IMR-90 (cell line): ENCODE data around the gene CAMK2D. TPM values are rescaled to one million over a fixed set of nuclear protein-coding genes. Genes with fewer than 3 reads are reported as not detected.

Source experiments
- ATAC-seq: fragments of 200-7000 bp; cut with Tn5 transposase; 2 replicates; pipeline ENCODE4 v1.9.1; 2020; ENCODE audit warnings: low read depth, mild to moderate bottlenecking, moderate library complexity
- BruUV-seq: library from RNA; stranded (reverse); fragments of 400-500 nt; replicated peaks from 2 replicates; lab custom pipeline; 2021; lab: Mats Ljungman, UMichigan
- CTCF ChIA-PET: fragments of 300-600 bp; formaldehyde crosslinking; extraction: SDS; loops from one replicate; lab custom pipeline; 2021; ENCODE audit warnings: antibody characterized with exemption; lab: Yijun Ruan, JAX
- POLR2A ChIA-PET: fragments of 300-600 bp; sonication (Branson Sonifier 250); formaldehyde crosslinking; loops from one replicate; lab custom pipeline; 2022; ENCODE audit warnings: antibody characterized with exemption; ENCODE audit not compliant: unreplicated experiment; lab: Charles Lee
- DNase-seq: peaks from one replicate; pipeline ENCODE4 v3.0.0; 2013
- H2AFZ ChIP-seq: replicated peaks from 2 replicates; pipeline ENCODE3; 2013; ENCODE audit warnings: low read length, mild to moderate bottlenecking; ENCODE audit not compliant: poor library complexity
- H2AK5ac ChIP-seq: 2 replicates; pipeline ENCODE4 v1.6.1; 2013; ENCODE audit warnings: low read depth, low read length, inconsistent platforms
- H2AK9ac ChIP-seq: replicated peaks from 2 replicates; pipeline ENCODE3; 2013; ENCODE audit warnings: mild to moderate bottlenecking, low read depth, low read length, moderate library complexity; ENCODE audit not compliant: poor library complexity
- H2BK120ac ChIP-seq: 2 replicates; pipeline ENCODE4 v1.6.1; 2013; ENCODE audit warnings: low read depth, low read length, inconsistent platforms
- H2BK15ac ChIP-seq: 3 replicates; pipeline ENCODE4 v1.6.1; 2013; ENCODE audit warnings: low read depth, low read length, inconsistent platforms
- H2BK20ac ChIP-seq: 2 replicates; pipeline ENCODE4 v1.6.1; 2013; ENCODE audit warnings: low read depth, mild to moderate bottlenecking, inconsistent platforms, low read length, moderate library complexity
- H2BK5ac ChIP-seq: 2 replicates; pipeline ENCODE4 v1.6.1; 2013; ENCODE audit warnings: mild to moderate bottlenecking, low read depth, low read length, inconsistent platforms; ENCODE audit not compliant: poor library complexity, severe bottlenecking
- H3K14ac ChIP-seq: replicated peaks from 2 replicates; pipeline ENCODE4 v1.6.1; 2013; ENCODE audit warnings: low read depth, low read length, inconsistent platforms
- H3K18ac ChIP-seq: 2 replicates; pipeline ENCODE4 v1.6.1; 2013; ENCODE audit warnings: low read depth, low read length, control low read depth
- H3K23ac ChIP-seq: 2 replicates; pipeline ENCODE4 v1.6.1; 2013; ENCODE audit warnings: low read depth, low read length, inconsistent platforms
- H3K27ac ChIP-seq: 2 replicates; pipeline ENCODE4 v1.5.1; 2013; ENCODE audit warnings: mild to moderate bottlenecking, control low read depth, low read length; ENCODE audit not compliant: insufficient read depth
- H3K27me3 ChIP-seq: 2 replicates; pipeline ENCODE4 v1.6.1; 2013; ENCODE audit warnings: low read length; ENCODE audit not compliant: control insufficient read depth, insufficient read depth
- H3K36me3 ChIP-seq: 2 replicates; pipeline ENCODE4 v1.6.1; 2013; ENCODE audit warnings: low read length, mixed read lengths; ENCODE audit not compliant: control insufficient read depth, insufficient read depth
- H3K4ac ChIP-seq: 2 replicates; pipeline ENCODE4 v1.6.1; 2013; ENCODE audit warnings: low read depth, low read length, inconsistent platforms
- H3K4me1 ChIP-seq: 2 replicates; pipeline ENCODE4 v1.6.1; 2013; ENCODE audit warnings: low read length, mixed read lengths; ENCODE audit not compliant: control insufficient read depth, insufficient read depth
- H3K4me2 ChIP-seq: 2 replicates; pipeline ENCODE4 v1.6.1; 2013; ENCODE audit warnings: low read depth, mild to moderate bottlenecking, control low read depth, low read length, moderate library complexity
- H3K4me3 ChIP-seq: 2 replicates; pipeline ENCODE4 v1.5.1; 2013; ENCODE audit warnings: low read depth, mild to moderate bottlenecking, control low read depth, low read length, moderate library complexity; ENCODE audit not compliant: insufficient read depth
- H3K56ac ChIP-seq: 2 replicates; pipeline ENCODE4 v1.6.1; 2013; ENCODE audit warnings: low read length, inconsistent platforms; ENCODE audit not compliant: insufficient read depth; ENCODE audit errors: extremely low read depth
- H3K79me1 ChIP-seq, 2 experiments: 2 replicates each; pipeline ENCODE4 v1.6.1; 2013; ENCODE audit warnings: low read length in 2 of 2, inconsistent platforms in 1 of 2, low read depth in 1 of 2
- H3K9ac ChIP-seq: 2 replicates; pipeline ENCODE4 v1.6.1; 2013; ENCODE audit warnings: low read depth, low read length, control low read depth
- H3K9me1 ChIP-seq: 2 replicates; pipeline ENCODE4 v1.6.1; 2013; ENCODE audit warnings: low read length, inconsistent platforms; ENCODE audit not compliant: insufficient read depth
- H3K9me3 ChIP-seq: 2 replicates; pipeline ENCODE4 v1.6.1; 2013; ENCODE audit warnings: low read length; ENCODE audit not compliant: control insufficient read depth, insufficient read depth
- H4K20me1 ChIP-seq: 2 replicates; pipeline ENCODE4 v1.6.1; 2013; ENCODE audit warnings: low read length, inconsistent platforms; ENCODE audit not compliant: insufficient read depth
- H4K5ac ChIP-seq: 2 replicates; pipeline ENCODE4 v1.6.1; 2013; ENCODE audit warnings: mild to moderate bottlenecking, low read depth, low read length, control low read depth
- H4K8ac ChIP-seq, 2 experiments: 2 replicates each; pipeline ENCODE4 v1.6.1; 2013; ENCODE audit warnings: low read depth in 2 of 2, low read length in 2 of 2, control low read depth in 1 of 2, inconsistent platforms in 1 of 2
- H4K91ac ChIP-seq: 2 replicates; pipeline ENCODE4 v1.6.1; 2013; ENCODE audit warnings: low read depth, low read length, inconsistent platforms; ENCODE audit not compliant: insufficient read depth
- BHLHE40 ChIP-seq: fragments of 150-350 bp; IDR thresholded peaks from 2 replicates; pipeline ENCODE4 v1.6.1; 2016; ENCODE audit warnings: mild to moderate bottlenecking, low read depth, low read length
- CEBPB ChIP-seq: IDR thresholded peaks from 2 replicates; pipeline ENCODE4 v1.6.1; 2012; ENCODE audit warnings: low read depth, low read length, improper control_type of control experiment
- CHD1 ChIP-seq: IDR thresholded peaks from 2 replicates; pipeline ENCODE4 v1.6.1; 2012; ENCODE audit warnings: low read depth, low read length, improper control_type of control experiment
- CTCF ChIP-seq: conservative IDR thresholded peaks from 2 replicates; pipeline ENCODE4 v1.5.1; 2012; ENCODE audit warnings: mild to moderate bottlenecking, low read depth, low read length, improper control_type of control experiment
- ELK1 ChIP-seq: fragments of 150-350 bp; IDR thresholded peaks from 2 replicates; pipeline ENCODE4 v1.6.1; 2016; ENCODE audit warnings: low read depth, mild to moderate bottlenecking, low read length, moderate library complexity, borderline replicate concordance
- FOS ChIP-seq: fragments of 150-350 bp; IDR thresholded peaks from 2 replicates; pipeline ENCODE4 v1.6.1; 2016; ENCODE audit warnings: low read depth, low read length
- MAFK ChIP-seq: IDR thresholded peaks from 2 replicates; pipeline ENCODE4 v1.6.1; 2012; ENCODE audit warnings: low read depth, low read length, improper control_type of control experiment
- MAZ ChIP-seq: IDR thresholded peaks from 2 replicates; pipeline ENCODE4 v1.6.1; 2012; ENCODE audit warnings: low read depth, mild to moderate bottlenecking, low read length, improper control_type of control experiment, moderate library complexity, borderline replicate concordance
- MXI1 ChIP-seq: IDR thresholded peaks from 2 replicates; pipeline ENCODE4 v1.6.1; 2012; ENCODE audit warnings: low read depth, mild to moderate bottlenecking, low read length, moderate library complexity, borderline replicate concordance
- NFE2L2 ChIP-seq: fragments of 150-350 bp; IDR thresholded peaks from 2 replicates; pipeline ENCODE4 v1.6.1; 2016; ENCODE audit warnings: low read depth, mild to moderate bottlenecking, low read length
- POLR2A ChIP-seq: IDR thresholded peaks from 2 replicates; pipeline ENCODE4 v1.6.1; 2012; ENCODE audit warnings: mild to moderate bottlenecking, low read depth, low read length
- RAD21 ChIP-seq: IDR thresholded peaks from 2 replicates; pipeline ENCODE4 v1.6.1; 2012; ENCODE audit warnings: low read length, improper control_type of control experiment
- RCOR1 ChIP-seq: IDR thresholded peaks from 2 replicates; pipeline ENCODE4 v1.6.1; 2012; ENCODE audit warnings: mild to moderate bottlenecking, low read length, improper control_type of control experiment; ENCODE audit not compliant: insufficient replicate concordance
- RFX5 ChIP-seq: IDR thresholded peaks from 2 replicates; pipeline ENCODE4 v1.8.0; 2012; ENCODE audit warnings: low read depth, mild to moderate bottlenecking, low read length, moderate library complexity
- SMC3 ChIP-seq: fragments of 150-350 bp; IDR thresholded peaks from 2 replicates; pipeline ENCODE4 v1.6.1; 2016; ENCODE audit warnings: low read depth, mild to moderate bottlenecking, antibody characterized with exemption, low read length, moderate library complexity
- USF2 ChIP-seq: fragments of 150-350 bp; IDR thresholded peaks from 2 replicates; pipeline ENCODE4 v1.6.1; 2017; ENCODE audit warnings: mild to moderate bottlenecking, antibody characterized with exemption, low read length, low read depth
- WGBS, 2 experiments: methylation state at CpG; one replicate each; pipeline versions ENCODE4 v1.1.5 to v1.1.7; 2013; ENCODE audit warnings: missing lambda C conversion rate in 2 of 2; ENCODE audit not compliant: insufficient read length in 1 of 2; ENCODE audit errors: extremely low coverage in 2 of 2; 5-methylcytosine and 5-hydroxymethylcytosine counted together
- dilution Hi-C: fragments of 300-500 bp; cut with HindIII; formaldehyde crosslinking; loops from one replicate; pipeline ENCODE4 v1.14.3; 2018; ENCODE audit warnings: low sequenced_read_pairs; ENCODE audit not compliant: unreplicated experiment
- in situ Hi-C: fragments of 300-500 bp; cut with MboI; formaldehyde crosslinking; loops from 3 replicates; pipeline ENCODE4 v1.14.3; 2019; ENCODE audit warnings: low sequenced_read_pairs, inconsistent platforms, mixed read lengths
- intact Hi-C: fragments of 100-400 bp; cut with micrococcal nuclease; formaldehyde crosslinking; loops from 2 replicates; pipeline ENCODE4 v1.10.0; 2022
- polyA plus RNA-seq, 3 experiments: library from polyadenylated mRNA; depleted of rRNA; stranded (reverse); fragments of >200 nt; gene quantifications; 2 replicates each; pipeline ENCODE4 v1.2.3, GENCODE V29; 2012; ENCODE audit warnings: low replicate concordance in 1 of 3
- total RNA-seq: library from RNA; depleted of rRNA; stranded (reverse); fragments of >200 nt; gene quantifications from 2 replicates; pipeline ENCODE4 v1.2.3, GENCODE V29; 2012

Gene CAMK2D
- total and polyA plus RNA-seq, 2 of the 4 experiments (the other 2 are of a cell fraction), result 44.6 to 156 TPM

GRCh38 chr4:113476800-113477199 lies 284.7 kb downstream of the CAMK2D start:
- H2BK20ac ChIP-seq, result no peak overlapping the region
- peaks cover 0 to 9% of the 10 kb centered on the region in 2 experiments; a peak in 2 of 4 replicates for H3K79me1 ChIP-seq
- H2AK5ac ChIP-seq, result peak overlapping the region; percentile 30; the same call in 1 of the 2 replicates
- no peak overlapping the region for H2BK15ac ChIP-seq
- H3K56ac ChIP-seq, result no peak overlapping the region
- DNase-seq, result peak; percentile 47
- CTCF ChIA-PET, result no interaction called here
- H2AFZ ChIP-seq, result no peak overlapping the region
- no TSS peak for BruUV-seq
- ATAC-seq, result no peak
- no peak overlapping the region for H4K91ac ChIP-seq
- H3K4me3 ChIP-seq, result no peak overlapping the region
- dilution Hi-C loops (no loop called here), in situ Hi-C loops (no loop called here), intact Hi-C loops (no loop called here)
- H2BK120ac ChIP-seq, result no peak overlapping the region
- no peak overlapping the region for H3K18ac ChIP-seq
- no peaks in the 10 kb centered on the region for H3K9me1 ChIP-seq
- no peak overlapping the region for H3K14ac ChIP-seq
- H3K9me3 ChIP-seq, result peaks cover 8% of the 10 kb centered on the region
- 100% methylated on average over 1 of the region's 2 CpGs; no CpG with 5 or more reads in 1 of the 2 experiments for WGBS, 2 experiments
- no peak overlapping the region for H3K9ac ChIP-seq
- H3K4me1 ChIP-seq, result no peaks in the 10 kb centered on the region; the same call in 1 of the 2 replicates
- H3K23ac ChIP-seq, result no peak overlapping the region
- no peaks in the 10 kb centered on the region for H3K27me3 ChIP-seq
- H3K4ac ChIP-seq, result no peak overlapping the region
- TF ChIP-seq USF2 (no peak), MXI1 (no peak), RAD21 (no peak), ELK1 (no peak), CEBPB (no peak), SMC3 (no peak), POLR2A (no peak), BHLHE40 (no peak), RFX5 (no peak), NFE2L2 (no peak), MAFK (no peak), RCOR1 (no peak), CHD1 (no peak), CTCF (no peak), FOS (no peak), MAZ (no peak)
- H4K20me1 ChIP-seq, result no peaks in the 10 kb centered on the region
- H4K5ac ChIP-seq, result no peak overlapping the region
- no peak overlapping the region for H2BK5ac ChIP-seq
- H3K27ac ChIP-seq, result no peak overlapping the region
- H3K4me2 ChIP-seq, result no peak overlapping the region
- POLR2A ChIA-PET, result no interaction called here
- H4K8ac ChIP-seq, result no peak overlapping the region
- no peak overlapping the region for H2AK9ac ChIP-seq
- H3K36me3 ChIP-seq, result peaks cover 6% of the 10 kb centered on the region
